SK-N-SH treated with all-trans-retinoic acid at 6 μM for 48 hours (cell line): ENCODE results near the gene CPNE5.

ENCODE experiments used
- ATAC-seq: fragments of 200-7000 bp; cut with Tn5 transposase; 3 replicates; pipeline ENCODE4 v1.9.1; 2020; ENCODE audit warnings: mild to moderate bottlenecking, moderate library complexity
- ARNTL ChIP-seq: fragments of 450-650 bp; formaldehyde crosslinking; IDR thresholded peaks from 2 replicates; pipeline ENCODE4 v1.5.0; 2020; ENCODE audit warnings: low read depth, mild to moderate bottlenecking, moderate library complexity, borderline replicate concordance
- BACH2 ChIP-seq: fragments of 250-450 bp; sonication (Bioruptor Pico); IDR thresholded peaks from 2 replicates; pipeline ENCODE4 v1.9.0; 2021; ENCODE audit warnings: mild to moderate bottlenecking, borderline replicate concordance
- CREB5 ChIP-seq: fragments of 250-450 bp; sonication (Bioruptor Pico); IDR thresholded peaks from 2 replicates; pipeline ENCODE4 v1.5.1; 2020; ENCODE audit warnings: low read depth, mild to moderate bottlenecking, moderate library complexity
- CSRNP3 ChIP-seq: fragments of 250-450 bp; sonication (Bioruptor Pico); IDR thresholded peaks from 2 replicates; pipeline ENCODE4 v1.5.1; 2021; ENCODE audit warnings: mild to moderate bottlenecking, moderate library complexity
- ISL1 ChIP-seq: fragments of 250-450 bp; sonication (Bioruptor Pico); IDR thresholded peaks from 2 replicates; pipeline ENCODE4 v2.1.2; 2022; ENCODE audit warnings: mild to moderate bottlenecking, moderate library complexity
- OSR1 ChIP-seq: fragments of 250-450 bp; sonication (Bioruptor Pico); IDR thresholded peaks from 2 replicates; pipeline ENCODE4 v1.8.0; 2022; ENCODE audit warnings: moderate library complexity, mild to moderate bottlenecking, inconsistent platforms
- PATZ1 ChIP-seq: fragments of 250-450 bp; sonication (Bioruptor Pico); IDR thresholded peaks from 2 replicates; pipeline ENCODE4 v1.8.0; 2020; ENCODE audit warnings: mild to moderate bottlenecking, moderate library complexity, borderline replicate concordance
- POU6F1 ChIP-seq: fragments of 250-450 bp; sonication (Bioruptor Pico); IDR thresholded peaks from 2 replicates; pipeline ENCODE4 v1.8.0; 2021; ENCODE audit warnings: low read depth, mild to moderate bottlenecking, moderate library complexity, borderline replicate concordance
- RARB ChIP-seq: fragments of 250-450 bp; sonication (Bioruptor Pico); IDR thresholded peaks from 2 replicates; pipeline ENCODE4 v1.8.0; 2021; ENCODE audit warnings: mild to moderate bottlenecking, moderate library complexity
- SNAI2 ChIP-seq: fragments of 250-450 bp; sonication (Bioruptor Pico); IDR thresholded peaks from 2 replicates; pipeline ENCODE4 v1.5.0; 2020; ENCODE audit warnings: mild to moderate bottlenecking, moderate library complexity
- TCF4 ChIP-seq: fragments of 250-450 bp; sonication (Bioruptor Pico); IDR thresholded peaks from 2 replicates; pipeline ENCODE4 v1.8.0; 2021; ENCODE audit warnings: mild to moderate bottlenecking, moderate library complexity, borderline replicate concordance
- TOX ChIP-seq: fragments of 250-450 bp; sonication (Bioruptor Pico); IDR thresholded peaks from 2 replicates; pipeline ENCODE4 v1.8.0; 2021; ENCODE audit warnings: mild to moderate bottlenecking, moderate library complexity, borderline replicate concordance
- TSHZ2 ChIP-seq: fragments of 250-450 bp; sonication (Bioruptor Pico); IDR thresholded peaks from 2 replicates; pipeline ENCODE4 v1.5.0; 2020; ENCODE audit warnings: mild to moderate bottlenecking, moderate library complexity
- ZC3H10 ChIP-seq: fragments of 250-450 bp; sonication (Bioruptor Pico); IDR thresholded peaks from 2 replicates; pipeline ENCODE4 v1.5.1; 2021; ENCODE audit warnings: mild to moderate bottlenecking, moderate library complexity
- ZFP3 ChIP-seq: fragments of 250-450 bp; sonication (Bioruptor Pico); IDR thresholded peaks from 2 replicates; pipeline ENCODE4 v1.5.0; 2020; ENCODE audit warnings: mild to moderate bottlenecking, moderate library complexity
- ZNF565 ChIP-seq: fragments of 450-650 bp; formaldehyde crosslinking; conservative IDR thresholded peaks from 2 replicates; pipeline ENCODE4 v1.5.0; 2020; ENCODE audit warnings: low read depth, mild to moderate bottlenecking, moderate library complexity
- ZNF70 ChIP-seq: fragments of 450-650 bp; formaldehyde crosslinking; IDR thresholded peaks from 2 replicates; pipeline ENCODE4 v1.5.0; 2020; ENCODE audit warnings: mild to moderate bottlenecking, moderate library complexity
- ZNF8 ChIP-seq: fragments of 450-650 bp; formaldehyde crosslinking; IDR thresholded peaks from 2 replicates; pipeline ENCODE4 v1.5.0; 2020; ENCODE audit warnings: mild to moderate bottlenecking, moderate library complexity

The CPNE5 gene

GRCh38 chr6:36820700-36821580 lies 18.3 kb downstream of the CPNE5 start:
- TF ChIP-seq CREB5: no peak
- no peak for TF ChIP-seq ZFP3
- no peak for TF ChIP-seq ARNTL (CRISPR knock-in tag)
- no peak for TF ChIP-seq SNAI2 (CRISPR knock-in tag)
- no peak for TF ChIP-seq OSR1
- no peak for TF ChIP-seq TOX
- TF ChIP-seq ZNF8: no peak
- no peak for TF ChIP-seq POU6F1 (CRISPR knock-in tag)
- TF ChIP-seq RARB (CRISPR knock-in tag): no peak
- TF ChIP-seq ZNF70 (CRISPR knock-in tag): no peak
- no peak for TF ChIP-seq ISL1 (CRISPR knock-in tag)
- no peak for TF ChIP-seq ZC3H10
- no peak for TF ChIP-seq CSRNP3 (CRISPR knock-in tag)
- no peak for TF ChIP-seq BACH2 (CRISPR knock-in tag)
- no peak for TF ChIP-seq ZNF565 (CRISPR knock-in tag)
- TF ChIP-seq PATZ1 (CRISPR knock-in tag): no peak
- no peak for TF ChIP-seq TSHZ2 (CRISPR knock-in tag)
- no peak for TF ChIP-seq TCF4 (CRISPR knock-in tag)
- ATAC-seq: peak; percentile 82

GRCh38 chr6:36818756-36819155 lies 20.5 kb downstream of the CPNE5 start:
- no peak for ATAC-seq
- no peak for TF ChIP-seq CSRNP3 (CRISPR knock-in tag)
- TF ChIP-seq PATZ1 (CRISPR knock-in tag): no peak
- no peak for TF ChIP-seq TOX
- TF ChIP-seq ZC3H10: no peak
- TF ChIP-seq ZNF565 (CRISPR knock-in tag): no peak
- TF ChIP-seq BACH2 (CRISPR knock-in tag): no peak
- no peak for TF ChIP-seq ZFP3
- no peak for TF ChIP-seq OSR1
- TF ChIP-seq CREB5: no peak
- TF ChIP-seq ARNTL (CRISPR knock-in tag): no peak
- TF ChIP-seq RARB (CRISPR knock-in tag): no peak
